Measurements from ENCODE around the gene PLEKHG5. TPM values are rescaled to one million over a fixed set of nuclear protein-coding genes. Genes with fewer than 3 reads are reported as not detected.

Gene PLEKHG5
- total RNA-seq, 1 donor from 2014 or later = 34.9 TPM

DNA sequence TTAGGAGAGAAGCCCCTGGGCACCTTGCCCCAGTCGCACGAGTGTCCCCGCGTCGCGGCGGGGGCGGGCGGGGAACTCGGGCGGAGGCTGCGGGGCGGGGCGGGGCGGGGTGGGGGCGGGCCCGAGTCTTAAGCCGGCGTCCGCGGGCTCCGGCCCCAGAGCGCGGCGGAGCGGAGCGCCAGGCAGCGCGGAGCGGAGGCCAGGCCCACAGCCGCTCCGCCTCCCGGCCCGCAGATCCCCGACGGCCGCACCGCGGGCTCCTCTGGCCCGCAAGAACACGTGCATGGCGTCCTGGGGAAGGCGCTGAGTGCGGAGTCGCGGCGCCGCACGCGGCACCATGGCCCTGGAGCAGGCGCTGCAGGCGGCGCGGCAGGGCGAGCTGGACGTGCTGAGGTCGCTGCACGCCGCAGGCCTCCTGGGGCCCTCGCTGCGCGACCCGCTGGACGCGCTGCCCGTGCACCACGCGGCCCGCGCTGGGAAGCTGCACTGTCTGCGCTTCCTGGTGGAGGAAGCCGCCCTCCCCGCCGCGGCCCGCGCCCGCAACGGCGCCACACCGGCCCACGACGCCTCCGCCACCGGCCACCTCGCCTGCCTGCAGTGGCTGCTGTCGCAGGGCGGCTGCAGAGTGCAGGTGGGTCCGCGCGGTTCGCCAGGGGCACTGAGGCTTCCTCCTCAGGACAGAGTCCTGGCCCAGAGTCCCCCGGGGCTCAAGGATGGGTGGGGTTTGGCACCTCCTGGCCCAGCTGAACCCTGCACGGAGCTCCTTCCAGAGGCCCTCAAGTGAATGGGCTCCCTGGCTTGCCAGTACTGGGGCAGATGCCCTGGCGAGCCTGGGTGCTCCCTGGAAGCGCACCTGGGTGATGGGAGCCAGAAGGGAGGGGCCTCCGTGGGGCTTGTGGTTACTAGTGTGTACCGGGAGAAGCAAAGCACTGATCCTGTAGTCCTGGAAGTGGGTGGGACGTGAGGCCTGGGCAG lies 66.6 kb downstream of the PLEKHG5 start, which contains the start of gene ESPN:
ESPN (plus strand) TSS at position 158 of the 975 bp plus-strand sequence; CDS start at position 338, 180 bp downstream.
- no peaks in the 10 kb centered on the region for H3K36me3 Mint-ChIP-seq (ENCODE audit: unreplicated experiment)
- no peaks in the 10 kb centered on the region for H3K9me3 Mint-ChIP-seq (ENCODE audit: unreplicated experiment)
- peaks cover 39% of the 10 kb centered on the region for H3K27me3 Mint-ChIP-seq (ENCODE audit: unreplicated experiment)
- no peak within 1 kb of the TSS for H3K27ac Mint-ChIP-seq (ENCODE audit: unreplicated experiment)
- TF ChIP-seq, protein P1, sequence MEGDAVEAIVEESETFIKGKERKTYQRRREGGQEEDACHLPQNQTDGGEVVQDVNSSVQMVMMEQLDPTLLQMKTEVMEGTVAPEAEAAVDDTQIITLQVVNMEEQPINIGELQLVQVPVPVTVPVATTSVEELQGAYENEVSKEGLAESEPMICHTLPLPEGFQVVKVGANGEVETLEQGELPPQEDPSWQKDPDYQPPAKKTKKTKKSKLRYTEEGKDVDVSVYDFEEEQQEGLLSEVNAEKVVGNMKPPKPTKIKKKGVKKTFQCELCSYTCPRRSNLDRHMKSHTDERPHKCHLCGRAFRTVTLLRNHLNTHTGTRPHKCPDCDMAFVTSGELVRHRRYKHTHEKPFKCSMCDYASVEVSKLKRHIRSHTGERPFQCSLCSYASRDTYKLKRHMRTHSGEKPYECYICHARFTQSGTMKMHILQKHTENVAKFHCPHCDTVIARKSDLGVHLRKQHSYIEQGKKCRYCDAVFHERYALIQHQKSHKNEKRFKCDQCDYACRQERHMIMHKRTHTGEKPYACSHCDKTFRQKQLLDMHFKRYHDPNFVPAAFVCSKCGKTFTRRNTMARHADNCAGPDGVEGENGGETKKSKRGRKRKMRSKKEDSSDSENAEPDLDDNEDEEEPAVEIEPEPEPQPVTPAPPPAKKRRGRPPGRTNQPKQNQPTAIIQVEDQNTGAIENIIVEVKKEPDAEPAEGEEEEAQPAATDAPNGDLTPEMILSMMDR (IDR thresholded peaks at IDR 0.05) = no peak
- peaks cover 14% of the 10 kb centered on the region for H3K4me1 Mint-ChIP-seq (ENCODE audit: unreplicated experiment)
- no peak within 1 kb of the TSS for H3K4me3 Mint-ChIP-seq (ENCODE audit: unreplicated experiment)
- DNase-seq (ENCODE audit: extremely low spot score, unreplicated experiment) = no peak

DNA sequence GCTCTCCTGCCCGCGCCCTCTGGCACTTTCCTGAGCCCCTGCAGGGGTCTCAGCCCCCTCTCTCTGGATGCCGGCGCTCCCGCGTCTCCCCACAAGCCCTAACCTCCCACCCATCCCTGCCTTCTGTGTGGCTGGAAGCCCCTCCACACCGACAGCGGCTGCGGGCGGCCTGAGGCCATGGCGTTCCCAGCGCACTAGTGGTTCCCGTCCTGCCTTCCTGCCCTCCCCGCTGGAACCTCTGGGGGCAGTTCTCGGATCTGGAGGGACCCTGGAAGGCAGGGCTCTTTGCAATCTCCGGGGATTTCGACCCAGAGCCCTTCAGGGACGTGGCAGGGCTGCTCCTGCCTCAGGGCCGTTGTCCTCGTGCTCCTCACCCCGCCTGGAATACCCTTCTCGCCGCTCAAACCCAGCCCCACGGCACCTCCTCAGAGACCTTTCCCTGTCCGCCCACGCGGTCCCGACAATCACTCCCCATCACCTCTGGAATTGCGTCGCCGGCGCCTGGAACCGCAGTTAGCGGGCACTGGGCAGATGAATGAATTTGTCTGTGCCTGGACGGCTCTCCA lies 67.4 kb downstream of the PLEKHG5 start:
- DNase-seq (ENCODE audit: extremely low spot score, unreplicated experiment) = no peak
- Mint-ChIP-seq H3K27me3 (ENCODE audit: unreplicated experiment) (peaks cover 37% of the 10 kb centered on the region), H3K27ac (ENCODE audit: unreplicated experiment) (no peak overlapping the region), H3K36me3 (ENCODE audit: unreplicated experiment) (no peaks in the 10 kb centered on the region), H3K4me1 (ENCODE audit: unreplicated experiment) (peaks cover 16% of the 10 kb centered on the region), H3K4me3 (ENCODE audit: unreplicated experiment) (no peak overlapping the region), H3K9me3 (ENCODE audit: unreplicated experiment) (no peaks in the 10 kb centered on the region)
- TF ChIP-seq, protein P1 (IDR thresholded peaks at IDR 0.05) = no peak

DNA sequence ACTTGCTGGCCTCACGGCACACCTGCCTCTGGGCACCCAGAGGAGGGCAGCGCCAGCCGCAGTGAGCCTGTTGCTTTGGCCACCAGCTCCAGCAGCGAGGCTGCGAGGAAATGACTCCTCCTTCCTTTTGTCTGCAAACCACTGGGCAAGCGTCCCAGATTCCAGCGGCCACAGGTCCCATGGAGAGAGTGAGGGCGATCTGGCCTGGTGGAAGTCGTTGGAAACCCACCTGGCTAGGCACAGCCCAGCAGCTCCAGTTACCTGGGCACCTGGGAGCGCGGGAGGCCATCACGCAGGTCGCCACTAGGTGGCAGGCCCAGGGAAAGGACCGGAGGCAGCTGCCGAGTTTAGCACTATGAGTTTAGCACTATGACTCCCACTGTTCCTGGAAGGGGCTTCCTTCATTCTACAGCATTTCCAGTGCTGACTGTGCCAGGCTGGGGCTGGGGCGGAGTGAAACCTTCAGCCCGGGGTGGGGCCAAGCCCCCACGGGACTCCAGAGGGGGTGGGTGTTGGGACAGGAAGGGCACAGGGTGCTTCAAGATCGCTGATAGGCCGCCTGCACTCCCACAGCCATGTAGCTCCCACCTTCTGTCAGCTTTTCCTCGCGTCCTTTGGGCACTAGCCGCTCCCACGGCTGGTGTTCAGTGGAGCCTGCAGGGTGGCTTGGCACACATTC lies 68.0 kb downstream of the PLEKHG5 start:
- TF ChIP-seq, protein P1 (IDR thresholded peaks at IDR 0.05) = peak; percentile 73
- no peak for DNase-seq (ENCODE audit: extremely low spot score, unreplicated experiment)
- Mint-ChIP-seq H3K36me3 (ENCODE audit: unreplicated experiment) (no peaks in the 10 kb centered on the region), H3K4me3 (ENCODE audit: unreplicated experiment) (no peak overlapping the region), H3K4me1 (ENCODE audit: unreplicated experiment) (peaks cover 16% of the 10 kb centered on the region), H3K27ac (ENCODE audit: unreplicated experiment) (no peak overlapping the region), H3K9me3 (ENCODE audit: unreplicated experiment) (no peaks in the 10 kb centered on the region), H3K27me3 (ENCODE audit: unreplicated experiment) (peaks cover 39% of the 10 kb centered on the region)

DNA sequence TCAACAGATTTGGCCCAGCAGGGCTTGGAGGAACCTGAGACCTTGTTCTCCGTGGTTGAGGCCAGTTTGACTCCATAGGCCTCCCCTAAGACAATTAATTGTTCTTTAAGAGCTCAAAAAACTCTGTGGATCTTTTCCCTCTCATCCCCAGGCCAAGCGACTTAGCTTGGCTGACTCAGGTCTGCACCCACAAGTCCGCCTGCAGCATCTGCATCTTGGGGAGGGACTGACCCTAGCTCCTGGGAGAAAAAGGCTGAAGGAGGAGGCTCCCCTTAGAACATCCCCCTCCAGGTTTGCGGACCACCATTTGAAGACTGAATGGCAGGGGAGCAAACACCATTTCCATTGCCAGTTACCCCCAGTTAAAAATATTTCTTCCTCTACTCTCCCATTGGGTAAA lies 70.2 kb downstream of the PLEKHG5 start:
- Mint-ChIP-seq H3K9me3 (ENCODE audit: unreplicated experiment) (no peaks in the 10 kb centered on the region), H3K4me3 (ENCODE audit: unreplicated experiment) (no peak overlapping the region), H3K4me1 (ENCODE audit: unreplicated experiment) (peaks cover 16% of the 10 kb centered on the region), H3K36me3 (ENCODE audit: unreplicated experiment) (no peaks in the 10 kb centered on the region), H3K27me3 (ENCODE audit: unreplicated experiment) (peaks cover 53% of the 10 kb centered on the region), H3K27ac (ENCODE audit: unreplicated experiment) (no peak overlapping the region)
- no peak for DNase-seq (ENCODE audit: extremely low spot score, unreplicated experiment)
- TF ChIP-seq, protein P1 (IDR thresholded peaks at IDR 0.05) = no peak
